HepG2 (cell line): ENCODE data around the gene CEP57L1. TPM values are rescaled to one million over a fixed set of nuclear protein-coding genes. Genes with fewer than 3 reads are reported as not detected.

Experiments used
- CBX2 ChIP-seq, 2 experiments: fragments of 200-600 bp in 1 of 2; sonication (generic); formaldehyde crosslinking in 1 of 2; IDR thresholded peaks; 2 replicates each; pipeline versions ENCODE4 v1.7.0 to v1.8.1; 2018 to 2022; ENCODE audit warnings: low read depth in 2 of 2, low read length in 1 of 2, mild to moderate bottlenecking in 1 of 2, missing genetic modification reagents in 1 of 2
- FLYWCH1 ChIP-seq: sonication (generic); formaldehyde crosslinking; IDR thresholded peaks from 2 replicates; pipeline ENCODE4 v1.8.1; 2023; ENCODE audit warnings: mild to moderate bottlenecking, missing genetic modification reagents
- FOXK2 ChIP-seq: fragments of 450-650 bp; IDR thresholded peaks from 2 replicates; pipeline ENCODE4 v1.6.1; 2016
- KDM2A ChIP-seq: sonication (generic); formaldehyde crosslinking; IDR thresholded peaks from 2 replicates; pipeline ENCODE4 v1.4.0; 2020; ENCODE audit warnings: low read depth, missing genetic modification reagents, borderline replicate concordance
- KDM6A ChIP-seq: IDR thresholded peaks from 2 replicates; pipeline ENCODE4 v1.6.1; 2016; ENCODE audit warnings: low read depth
- KLF12 ChIP-seq: sonication (generic); formaldehyde crosslinking; IDR thresholded peaks from 2 replicates; pipeline ENCODE4 v1.4.0; 2020; ENCODE audit warnings: missing genetic modification reagents, borderline replicate concordance
- LCORL ChIP-seq, 2 experiments: fragments of 450-650 bp in 1 of 2; sonication (generic) in 1 of 2; formaldehyde crosslinking in 1 of 2; IDR thresholded peaks; 2 replicates each; pipeline versions ENCODE4 v1.5.0 to v1.6.1; 2017 to 2020; ENCODE audit warnings: antibody characterized with exemption in 1 of 2, missing genetic modification reagents in 1 of 2
- MXD1 ChIP-seq: sonication (generic); formaldehyde crosslinking; IDR thresholded peaks from 2 replicates; pipeline ENCODE4 v1.4.0; 2020; ENCODE audit warnings: mild to moderate bottlenecking, missing genetic modification reagents
- NKX3-1 ChIP-seq: sonication (generic); formaldehyde crosslinking; IDR thresholded peaks from 2 replicates; pipeline ENCODE4 v1.5.0; 2020; ENCODE audit warnings: missing genetic modification reagents
- NR2C2 ChIP-seq: sonication (generic); formaldehyde crosslinking; IDR thresholded peaks from 2 replicates; pipeline ENCODE4 v1.4.0; 2020; ENCODE audit warnings: missing genetic modification reagents, mild to moderate bottlenecking, moderate library complexity, borderline replicate concordance
- NR2F2 ChIP-seq: IDR thresholded peaks from 2 replicates; pipeline ENCODE4 v1.6.1; 2012; ENCODE audit warnings: low read depth, inconsistent platforms, borderline replicate concordance
- PBX2 ChIP-seq: IDR thresholded peaks from 2 replicates; pipeline ENCODE4 v1.6.1; 2016; ENCODE audit warnings: control low read depth
- PRDM15 ChIP-seq: sonication (generic); formaldehyde crosslinking; IDR thresholded peaks from 2 replicates; pipeline ENCODE4 v1.4.0; 2020; ENCODE audit warnings: missing genetic modification reagents
- SATB2 ChIP-seq: sonication (generic); formaldehyde crosslinking; IDR thresholded peaks from 2 replicates; pipeline ENCODE4 v1.5.0; 2020; ENCODE audit warnings: missing genetic modification reagents
- TARDBP ChIP-seq: sonication (generic); formaldehyde crosslinking; IDR thresholded peaks from 2 replicates; pipeline ENCODE4 v1.8.0; 2022; ENCODE audit warnings: mild to moderate bottlenecking, missing genetic modification reagents
- TERF1 ChIP-seq: sonication (generic); formaldehyde crosslinking; IDR thresholded peaks from 2 replicates; pipeline ENCODE4 v1.8.0; 2022; ENCODE audit warnings: mild to moderate bottlenecking, missing genetic modification reagents, moderate library complexity
- THRA ChIP-seq: sonication (generic); formaldehyde crosslinking; IDR thresholded peaks from 2 replicates; pipeline ENCODE4 v1.4.0; 2020; ENCODE audit warnings: missing genetic modification reagents, borderline replicate concordance
- ZBTB7A ChIP-seq: sonication (generic); formaldehyde crosslinking; IDR thresholded peaks from 2 replicates; pipeline ENCODE4 v1.8.0; 2022; ENCODE audit warnings: mild to moderate bottlenecking, missing genetic modification reagents
- ZNF543 ChIP-seq: sonication (generic); formaldehyde crosslinking; IDR thresholded peaks from 2 replicates; pipeline ENCODE4 v1.4.0; 2020; ENCODE audit warnings: mild to moderate bottlenecking, missing genetic modification reagents
- ZNF7 ChIP-seq: IDR thresholded peaks from 2 replicates; pipeline ENCODE4 v1.6.1; 2016; ENCODE audit warnings: missing biosample characterization, missing genetic modification reagents
- ZNF737 ChIP-seq: sonication (generic); formaldehyde crosslinking; IDR thresholded peaks from 2 replicates; pipeline ENCODE4 v1.5.0; 2020; ENCODE audit warnings: missing genetic modification reagents, mild to moderate bottlenecking, borderline replicate concordance
- ZNF891 ChIP-seq: sonication (generic); formaldehyde crosslinking; IDR thresholded peaks from 2 replicates; pipeline ENCODE4 v1.5.0; 2020; ENCODE audit warnings: mild to moderate bottlenecking, missing genetic modification reagents
- polyA plus RNA-seq, 8 experiments: library from polyadenylated mRNA; depleted of rRNA in 3 of 8; stranded (reverse) in 7 of 8; unstranded in 1 of 8; fragments of >200 nt; fragmentation: Illumina TruSeq in 4 of 8; extraction: Trizol in 4 of 8; gene quantifications; 2 replicates each; pipeline versions ENCODE4 v1.2.1 to v1.2.3, GENCODE V29; 2011 to 2016; ENCODE audit warnings: low read depth in 4 of 8, missing spikeins in 1 of 8, mixed read lengths in 1 of 8; ENCODE audit not compliant: insufficient read depth in 1 of 8
- total RNA-seq, 5 experiments: library from RNA; depleted of rRNA; stranded (reverse); fragments of >200 nt; fragmentation: Illumina TruSeq; extraction: Trizol; gene quantifications; 2 replicates each; pipeline ENCODE4 v1.2.3, GENCODE V29; 2016; ENCODE audit warnings: low read depth in 1 of 5

CEP57L1 gene
- total and polyA plus RNA-seq, 2 of the 13 experiments (the other 11 are each of a cell fraction or from before 2014, with no cell fraction given), result 7.7 to 15.5 TPM

- TF ChIP-seq NR2C2 (peak; percentile 89), ZNF543 (CRISPR knock-in tag) (peak; percentile 76; the same call in 1 of the 2 replicates), SATB2 (CRISPR knock-in tag) (no peak), MXD1 (CRISPR knock-in tag) (no peak), ZNF737 (CRISPR knock-in tag) (no peak), TARDBP (CRISPR knock-in tag) (peak; percentile 77), CBX2 (IDR thresholded peaks at IDR 0.05; ENCODE audit: low read depth, low read length) (no peak), CBX2 (CRISPR knock-in tag; IDR thresholded peaks at IDR 0.05; ENCODE audit: low read depth) (no peak), KLF12 (CRISPR knock-in tag) (no peak), ZBTB7A (CRISPR knock-in tag) (no peak), ZNF891 (CRISPR knock-in tag) (no peak), KDM2A (CRISPR knock-in tag) (no peak), KDM6A (CRISPR knock-in tag) (no peak), LCORL (IDR thresholded peaks at IDR 0.05) (no peak), LCORL (CRISPR knock-in tag; IDR thresholded peaks at IDR 0.05) (no peak), FLYWCH1 (no peak; the same call in 1 of the 2 replicates), PRDM15 (no peak), TERF1 (CRISPR knock-in tag) (no peak), ZNF7 (CRISPR knock-in tag) (no peak), NR2F2 (no peak), FOXK2 (0 out of 2 replicates have a peak, but pooled peaks have one; percentile 28), PBX2 (CRISPR knock-in tag) (no peak; the same call in 1 of the 2 replicates), THRA (CRISPR knock-in tag) (peak; percentile 6; the same call in 1 of the 2 replicates), NKX3-1 (CRISPR knock-in tag) (no peak)
These were observed at the start of gene CEP57L1 (continued) for GRCh38 chr6:109095036-109095834.
